Measurements from ENCODE around the gene ETV5.

The ETV5 gene

DNA sequence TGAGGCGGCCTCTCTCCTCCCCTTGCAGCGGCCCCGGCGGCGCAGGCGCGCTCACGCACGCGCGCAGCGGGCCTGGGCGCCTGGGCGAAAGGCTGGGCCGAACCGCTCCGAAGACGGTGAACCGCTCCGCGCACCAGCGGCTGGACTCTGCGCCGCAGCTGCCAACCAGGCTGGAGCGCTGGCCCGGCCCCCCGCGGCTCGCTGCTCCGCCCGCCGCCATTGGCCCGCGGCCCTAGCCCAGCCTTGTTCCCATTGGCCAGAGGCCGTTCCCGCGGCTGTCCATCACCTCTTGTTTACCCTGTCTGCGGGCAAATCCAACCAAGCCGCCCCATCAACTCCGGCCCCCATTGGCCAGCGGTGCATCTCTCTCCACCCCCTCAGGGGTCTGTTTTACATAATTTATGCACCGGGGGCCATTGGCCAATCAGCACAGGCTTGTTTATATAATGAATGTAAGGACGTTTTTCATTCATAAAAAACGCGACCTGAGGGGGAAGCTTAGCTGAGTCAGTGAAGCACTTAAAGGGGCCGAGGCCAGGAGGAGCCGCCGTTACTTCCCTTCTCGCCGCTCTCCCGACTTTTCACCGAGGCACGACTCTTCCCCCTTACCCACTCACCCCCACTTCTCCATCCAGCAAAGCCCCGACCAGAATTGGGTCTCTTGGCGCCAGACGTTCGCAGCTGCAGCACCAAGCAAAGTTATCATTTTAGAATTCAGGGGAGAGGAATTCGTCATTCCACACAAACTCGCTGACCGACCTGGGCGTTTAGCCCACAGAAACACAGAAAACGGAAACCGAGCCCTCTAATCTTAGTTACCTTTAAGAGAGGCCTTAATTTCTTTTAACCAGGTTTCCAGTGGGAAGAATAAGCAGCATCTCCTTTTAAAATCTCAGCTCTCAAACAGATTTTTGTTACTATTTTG, at the start of gene ETV5:
Gene ETV5, minus strand, starts transcription at position 149 of the 925 bp plus-strand sequence. CDS start 3,221 bp downstream, outside the sequence.
- DNase-seq (ENCODE audit: low read depth, low spot score): peak; percentile 100

DNA sequence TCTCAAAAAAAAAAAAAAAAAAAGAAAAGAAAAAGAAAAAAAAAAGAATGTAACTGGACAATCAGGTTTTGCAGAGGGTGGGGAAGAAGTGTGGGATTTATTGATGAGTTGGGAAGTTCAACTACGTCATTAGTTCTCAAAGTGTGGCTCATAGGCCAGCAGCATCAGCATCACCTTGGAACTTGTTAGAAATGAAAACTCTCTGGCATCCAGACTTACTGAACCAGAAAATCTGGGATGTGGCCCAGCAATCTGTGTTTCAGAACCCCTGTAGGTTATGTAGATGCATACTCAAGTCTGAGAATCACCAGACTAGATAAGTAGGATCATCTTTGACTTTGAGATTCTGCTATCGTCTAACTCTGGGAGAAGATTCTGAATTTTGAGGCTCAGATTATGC, 45.8 kb upstream of the ETV5 start:
- no peak for DNase-seq (ENCODE audit: low read depth, low spot score)

DNA sequence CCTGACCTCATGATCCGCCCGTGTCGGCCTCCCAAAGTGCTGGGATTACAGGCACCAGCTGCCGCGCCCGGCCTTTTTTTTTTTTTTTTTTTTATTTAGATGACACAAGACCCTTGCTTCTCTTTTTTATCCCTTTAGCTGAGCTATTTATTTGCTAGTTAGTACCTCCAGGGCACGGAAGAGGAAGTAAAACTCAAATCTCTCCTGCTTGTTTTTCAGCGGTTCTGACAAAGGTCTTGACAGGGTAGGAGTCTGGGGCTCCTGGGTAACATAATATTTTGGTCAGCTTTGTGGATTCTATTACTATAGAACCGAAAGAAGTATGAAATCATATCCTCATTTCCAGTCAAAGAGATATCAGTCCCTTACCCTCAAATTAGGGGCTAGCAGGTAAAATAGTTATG, 44.0 kb upstream of the ETV5 start:
- DNase-seq (ENCODE audit: low read depth, low spot score): no peak

DNA sequence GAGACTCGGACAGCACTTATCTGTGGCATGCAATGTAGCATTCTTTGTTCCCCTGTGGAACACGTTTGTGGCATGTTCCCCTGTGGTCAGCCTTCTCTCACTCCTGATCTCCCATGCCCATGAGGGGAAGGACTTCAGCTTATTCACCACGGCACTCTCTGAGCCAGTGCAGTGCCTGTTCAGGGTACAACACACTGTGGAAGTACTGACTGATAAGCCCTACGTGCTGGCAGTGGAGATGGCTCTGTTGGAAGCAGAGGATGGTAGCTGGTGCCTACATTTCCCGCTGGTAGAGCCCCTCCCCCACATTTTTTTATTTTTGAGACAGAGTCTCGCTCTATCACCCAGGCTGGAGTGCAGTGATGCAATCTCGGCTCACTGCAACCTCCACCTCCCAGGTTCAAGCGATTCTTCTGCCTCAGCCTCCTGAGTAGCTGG, 43.5 kb upstream of the ETV5 start:
- DNase-seq (ENCODE audit: low read depth, low spot score): peak; percentile 32

DNA sequence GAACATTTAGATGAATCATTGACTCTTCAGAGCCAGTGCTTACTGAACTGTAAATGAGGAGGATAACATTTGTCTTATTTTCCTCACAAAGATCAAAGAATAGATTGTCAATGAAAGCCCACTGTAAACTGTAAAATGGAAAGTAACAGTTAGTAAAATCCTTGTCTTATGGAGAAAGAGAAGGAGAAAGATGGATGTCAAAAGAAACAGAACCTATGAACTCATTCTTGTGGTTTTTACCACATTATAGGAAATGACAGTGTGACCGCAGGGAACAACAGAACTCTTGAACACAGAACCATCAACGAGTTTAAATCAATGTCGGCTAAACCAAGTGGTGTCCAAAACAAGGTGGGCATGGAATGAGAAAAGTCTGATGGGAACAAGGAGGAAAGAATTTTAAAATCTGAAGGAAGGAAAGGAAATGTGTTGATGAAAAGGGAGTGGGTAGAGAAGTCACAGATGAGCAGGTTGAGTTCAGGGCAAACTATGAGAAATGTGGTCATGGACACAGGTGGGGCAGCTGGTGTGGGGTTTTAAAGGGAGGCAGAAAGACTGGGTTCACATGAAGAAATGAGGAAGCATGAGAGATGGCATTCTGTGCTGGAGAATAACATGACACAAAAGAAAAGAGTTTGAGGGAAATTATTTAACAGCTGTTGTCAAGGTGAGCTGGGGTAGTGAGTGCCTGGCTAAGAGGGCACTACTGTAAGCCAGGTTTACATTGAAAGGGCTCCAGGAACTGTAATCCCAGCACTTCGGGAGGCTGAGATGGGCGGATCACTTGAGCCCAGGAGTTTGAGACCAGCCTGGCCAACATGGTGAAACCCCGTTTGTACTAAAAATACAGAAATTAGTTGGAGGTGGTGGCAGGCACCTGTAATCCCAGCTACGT, 42.4 kb upstream of the ETV5 start:
- no peak for DNase-seq (ENCODE audit: low read depth, low spot score)

DNA sequence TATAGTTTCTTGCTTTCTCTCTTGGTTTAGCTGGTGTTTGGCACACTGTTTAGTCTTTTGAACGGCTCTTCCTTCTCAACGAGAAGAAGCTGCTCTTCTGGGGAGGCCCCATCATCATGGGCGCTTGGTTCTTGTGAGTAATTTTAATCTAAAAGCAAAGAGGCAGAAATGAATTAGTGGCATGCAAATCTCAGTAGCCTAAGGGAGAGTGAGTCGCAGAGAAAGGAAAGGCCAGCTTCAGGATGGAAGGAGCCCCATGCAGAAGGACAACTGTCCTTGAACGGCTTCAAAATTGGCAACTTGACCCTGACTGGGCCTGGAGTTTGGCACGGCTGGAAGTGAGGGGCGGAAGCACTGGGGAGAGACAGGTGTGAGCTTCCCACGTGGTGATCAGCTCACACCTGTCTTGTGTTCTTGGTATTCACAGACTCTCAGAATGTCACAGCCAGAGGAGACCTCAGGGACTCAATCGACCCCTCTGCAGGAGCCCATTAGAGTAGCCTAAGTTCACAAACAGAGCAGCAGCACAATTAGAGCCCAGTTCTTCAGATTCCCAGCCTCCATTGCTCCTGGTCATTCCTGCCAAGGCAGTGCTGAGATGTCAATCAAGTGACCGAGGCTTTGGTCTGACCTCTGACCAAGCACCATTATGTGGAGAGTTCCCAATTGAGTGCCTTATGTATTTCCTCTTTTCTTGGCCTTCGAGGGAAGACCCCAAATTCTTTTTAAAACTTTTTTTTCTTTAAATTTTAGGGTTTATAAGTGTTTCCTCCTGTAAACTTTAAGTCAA, 41.3 kb upstream of the ETV5 start:
- DNase-seq (ENCODE audit: low read depth, low spot score): no peak

DNA sequence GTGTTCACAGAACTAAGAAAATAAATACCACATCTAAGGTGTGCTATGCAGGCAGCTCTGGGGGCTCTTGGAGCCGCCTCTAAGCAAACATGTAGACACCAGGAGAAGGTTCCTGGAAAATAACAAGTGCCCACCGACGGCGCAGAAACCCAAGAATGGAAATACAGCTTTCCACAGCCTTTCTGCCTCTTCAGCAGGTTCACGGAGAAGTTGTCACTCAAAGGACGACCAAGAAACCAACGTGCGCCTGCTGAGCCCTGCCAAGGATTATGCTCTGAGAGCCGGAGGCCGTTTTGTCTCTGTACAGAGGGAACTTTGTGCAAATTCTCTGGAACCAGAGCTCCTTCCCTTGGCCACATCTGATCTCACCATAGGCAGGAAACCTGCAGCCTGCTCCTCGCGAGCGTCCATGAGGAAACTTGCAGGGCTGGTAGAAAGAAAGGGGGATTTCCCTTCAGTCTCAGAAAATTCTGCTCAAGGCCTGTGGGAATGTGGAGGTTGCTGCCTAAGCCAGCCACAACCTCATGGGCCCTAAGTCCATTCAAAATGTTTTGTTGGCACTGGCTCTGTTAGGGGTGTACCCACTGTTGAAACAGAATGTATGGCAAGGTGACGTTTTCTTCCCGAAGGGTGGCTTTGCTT, 40.6 kb upstream of the ETV5 start:
- DNase-seq (ENCODE audit: low read depth, low spot score): no peak

DNA sequence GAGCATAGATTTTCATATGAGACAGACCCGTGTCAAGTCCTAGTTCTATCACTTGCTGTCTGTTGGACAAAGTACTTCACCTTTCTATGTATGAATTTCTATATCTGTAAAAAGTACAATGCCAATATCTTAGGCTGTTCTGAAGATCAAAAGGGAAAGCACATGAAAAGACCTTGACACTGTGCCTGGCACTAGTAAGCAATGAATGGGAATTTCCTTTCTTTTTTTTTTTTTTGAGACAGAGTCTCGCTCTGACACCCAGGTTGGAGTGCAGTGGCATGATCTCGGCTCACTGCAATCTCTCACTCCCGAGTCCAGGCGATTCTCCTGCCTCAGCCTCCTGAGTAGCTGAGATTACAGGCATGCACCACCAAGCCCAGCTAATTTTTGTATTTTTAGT, 35.4 kb upstream of the ETV5 start:
- no peak for DNase-seq (ENCODE audit: low read depth, low spot score)

DNA sequence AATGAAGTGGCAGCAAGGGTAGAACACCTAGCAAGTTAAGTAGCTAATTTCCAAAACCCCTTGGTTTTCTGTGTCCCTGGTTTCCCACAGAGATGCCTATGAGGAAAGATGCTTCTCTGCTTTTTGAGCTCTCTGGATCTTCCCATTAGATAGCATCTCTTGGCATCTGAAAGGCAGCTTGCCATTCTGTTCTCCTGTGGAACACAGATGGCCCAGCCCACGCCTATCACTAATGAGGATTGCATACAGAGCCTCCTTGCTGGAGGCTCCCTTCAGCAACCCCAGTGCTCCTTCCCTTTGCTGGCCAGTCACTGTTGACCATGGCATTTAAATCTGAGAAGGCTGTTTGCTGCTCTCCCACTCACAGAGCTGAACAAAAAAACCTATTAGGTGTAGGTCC, 34.4 kb upstream of the ETV5 start:
- DNase-seq (ENCODE audit: low read depth, low spot score): no peak

DNA sequence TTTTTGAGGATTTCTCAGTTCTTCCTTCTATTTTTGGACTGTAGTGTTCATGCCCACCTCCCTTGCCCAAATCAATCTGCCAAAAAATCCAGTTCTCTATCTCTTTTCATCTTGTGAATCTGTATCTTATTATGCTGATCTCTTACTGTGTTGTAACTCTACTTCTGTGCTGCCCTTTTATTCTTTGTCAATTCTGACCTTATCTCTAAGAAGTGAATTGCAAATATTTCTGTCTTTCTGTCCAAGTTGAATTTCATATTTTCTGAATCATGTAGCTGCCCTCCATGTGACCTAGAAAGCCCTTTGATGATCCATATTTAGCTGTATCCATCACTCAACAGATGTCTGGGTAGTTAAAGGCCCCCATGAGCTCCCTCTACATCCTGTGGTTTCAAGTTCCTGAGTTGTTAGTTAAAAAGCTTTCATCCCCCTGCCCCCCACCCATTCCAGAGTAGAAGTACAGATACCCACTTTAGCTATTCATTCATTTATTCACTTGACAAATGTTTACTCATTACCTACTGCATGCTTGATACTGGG, 33.6 kb upstream of the ETV5 start:
- no peak for DNase-seq (ENCODE audit: low read depth, low spot score)

DNA sequence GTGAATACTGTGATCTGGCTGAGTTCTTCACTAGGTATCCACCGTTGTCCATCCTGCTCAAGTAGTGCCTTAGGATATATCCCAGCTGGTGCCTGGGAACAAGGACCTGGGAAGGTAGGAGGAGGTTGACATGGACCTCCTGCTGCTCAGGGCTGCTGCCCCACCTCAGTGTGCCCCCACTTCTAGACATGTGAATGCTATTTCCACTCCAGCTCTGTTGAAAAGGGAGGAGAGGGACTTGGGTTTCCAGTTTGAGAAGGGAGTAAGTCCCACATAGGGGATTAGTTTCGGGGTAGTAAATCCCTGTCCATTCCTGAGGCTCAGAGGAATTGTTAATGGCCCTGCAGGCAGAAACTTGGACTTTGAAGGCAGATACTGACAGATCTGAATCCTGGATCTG, 32.9 kb upstream of the ETV5 start:
- DNase-seq (ENCODE audit: low read depth, low spot score): no peak

DNA sequence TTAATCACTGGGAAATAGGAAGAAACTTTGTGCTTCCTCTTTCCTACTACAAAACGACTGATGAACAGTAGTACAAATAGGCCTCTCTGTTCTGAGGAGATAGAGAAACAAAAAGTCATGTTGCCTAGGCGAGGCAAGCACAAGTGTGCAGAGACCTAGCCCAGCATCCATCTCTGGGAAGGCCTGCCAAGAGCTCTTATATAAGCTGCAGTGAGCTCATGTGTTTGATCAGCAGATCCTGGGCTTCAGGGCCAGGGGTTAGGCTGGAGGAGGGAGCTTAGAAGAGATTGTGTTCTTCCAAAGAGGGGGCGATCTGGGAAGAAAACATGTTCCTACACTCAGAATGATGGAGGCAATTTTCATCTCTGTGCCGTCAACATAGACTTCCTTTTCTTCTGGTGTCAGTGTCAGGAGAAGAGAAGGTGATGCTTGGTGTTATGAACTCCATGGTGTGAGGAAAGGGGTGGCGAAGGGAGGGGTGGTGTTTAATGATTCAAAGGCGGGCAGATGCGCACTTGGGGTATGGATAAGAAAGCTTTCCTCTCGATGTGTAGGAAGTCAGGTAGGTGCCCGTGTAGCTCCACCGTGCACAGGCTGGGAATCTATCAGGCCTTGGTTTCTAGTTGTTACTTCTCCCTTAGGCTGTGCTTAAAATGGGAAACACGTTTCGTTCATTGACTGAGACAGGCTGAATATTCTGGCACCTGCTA, 29.5 kb upstream of the ETV5 start:
- DNase-seq (ENCODE audit: low read depth, low spot score): no peak

DNA sequence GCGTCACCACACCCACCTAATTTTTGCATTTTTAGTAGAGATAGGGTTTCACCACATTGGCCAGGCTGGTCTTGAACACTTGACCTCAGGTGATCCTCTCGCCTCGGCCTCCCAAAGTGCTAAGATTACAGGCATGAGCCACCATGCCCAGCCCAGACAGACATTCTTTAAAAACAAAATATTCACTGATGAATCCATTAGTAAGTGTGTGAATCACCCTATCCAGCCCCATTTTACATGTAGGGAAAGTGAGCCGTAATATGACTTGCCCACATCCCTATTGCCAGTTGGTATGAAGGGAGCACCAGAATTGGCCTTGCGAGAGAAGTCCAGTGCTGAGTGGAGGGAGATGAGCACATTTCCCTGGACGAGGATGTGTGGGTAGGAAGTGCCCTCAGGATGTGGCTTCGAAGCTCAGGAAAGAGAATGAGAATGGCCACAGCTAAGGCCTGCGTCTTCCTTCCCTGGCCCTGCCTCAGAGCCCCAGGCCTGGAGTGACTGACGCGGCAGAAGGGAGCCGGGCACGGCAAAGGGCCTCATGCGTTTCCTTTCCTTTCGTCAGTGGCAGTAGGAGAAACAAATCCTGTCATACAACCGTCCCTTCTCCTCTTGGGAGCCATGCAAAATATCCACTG, 28.3 kb upstream of the ETV5 start:
- DNase-seq (ENCODE audit: low read depth, low spot score): no peak

DNA sequence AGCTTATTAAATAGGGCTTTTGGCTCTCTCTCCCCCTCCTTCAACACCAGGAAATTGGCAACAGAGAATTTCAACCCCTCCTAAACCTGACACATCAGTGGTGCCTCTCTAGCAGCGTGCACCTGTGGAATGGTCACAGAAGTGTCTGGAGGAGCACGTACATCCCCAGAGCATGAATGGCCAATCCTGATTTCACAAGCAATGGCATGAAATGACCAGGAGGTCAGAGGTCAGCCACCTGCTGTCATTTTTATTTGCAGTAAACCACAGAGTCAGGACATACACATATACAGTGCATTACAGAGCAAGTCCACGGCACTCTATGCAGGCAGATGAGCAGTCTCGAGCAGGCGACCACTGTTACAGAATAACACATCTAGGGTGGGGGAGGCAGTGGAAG, 25.1 kb upstream of the ETV5 start:
- no peak for DNase-seq (ENCODE audit: low read depth, low spot score)

DNA sequence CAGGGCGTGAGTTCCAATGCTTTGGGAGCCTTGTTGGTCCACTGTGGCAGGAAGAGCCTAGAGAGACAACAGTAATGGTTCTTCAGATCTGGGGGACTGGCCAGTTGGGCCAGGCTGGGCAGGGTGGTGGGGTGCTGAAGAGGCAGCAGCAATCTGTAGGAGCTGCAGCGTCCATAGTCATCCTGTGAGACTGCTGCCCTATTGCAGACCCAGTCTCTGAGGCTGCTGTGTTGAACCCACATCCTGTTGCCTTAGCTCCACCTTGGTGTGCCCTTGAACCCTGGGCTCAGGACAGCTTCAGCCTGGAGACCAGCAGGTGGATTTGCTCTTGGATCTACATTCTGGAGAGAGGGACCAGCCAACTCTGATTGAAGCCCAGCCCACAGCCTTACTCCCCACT, 23.6 kb upstream of the ETV5 start:
- DNase-seq (ENCODE audit: low read depth, low spot score): no peak

DNA sequence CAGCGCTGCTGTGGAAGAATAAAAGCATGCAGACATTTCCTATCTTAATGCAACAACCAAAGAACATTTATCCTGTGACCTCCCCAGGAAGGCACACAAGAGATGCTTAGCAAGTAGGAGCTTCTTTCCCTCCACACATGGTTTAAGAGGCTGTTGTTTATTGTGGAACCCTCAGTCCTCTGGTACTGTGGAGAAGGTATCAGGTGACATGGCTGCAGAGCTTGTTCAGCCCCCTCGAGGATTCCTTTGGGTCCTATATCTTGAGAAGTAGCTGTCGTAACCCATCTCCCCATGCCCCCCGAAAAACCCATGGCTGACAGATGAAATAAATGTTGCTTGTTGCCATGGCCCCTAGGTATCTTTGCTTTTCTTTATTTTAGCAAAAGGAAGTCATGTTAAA, 20.3 kb upstream of the ETV5 start:
- no peak for DNase-seq (ENCODE audit: low read depth, low spot score)

DNA sequence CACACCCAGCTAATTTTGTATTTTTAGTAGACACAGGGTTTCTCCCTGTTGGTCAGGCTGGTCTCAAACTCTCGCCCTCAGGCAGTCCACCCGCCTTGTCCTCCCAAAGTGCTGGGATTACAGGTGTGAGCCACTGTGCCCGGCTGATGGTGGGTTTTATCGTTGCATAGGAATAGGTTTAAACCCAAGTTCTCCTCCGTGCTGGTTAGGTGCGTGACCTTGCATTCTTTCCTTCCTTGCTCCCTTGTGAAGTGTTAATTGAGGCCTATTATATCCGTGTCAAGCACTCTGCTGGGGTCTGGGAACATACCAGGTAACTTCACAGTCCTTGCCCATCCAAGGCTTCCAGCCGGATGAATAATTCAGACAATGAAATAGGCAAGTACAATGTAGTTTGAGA, 19.3 kb upstream of the ETV5 start:
- DNase-seq (ENCODE audit: low read depth, low spot score): no peak

DNA sequence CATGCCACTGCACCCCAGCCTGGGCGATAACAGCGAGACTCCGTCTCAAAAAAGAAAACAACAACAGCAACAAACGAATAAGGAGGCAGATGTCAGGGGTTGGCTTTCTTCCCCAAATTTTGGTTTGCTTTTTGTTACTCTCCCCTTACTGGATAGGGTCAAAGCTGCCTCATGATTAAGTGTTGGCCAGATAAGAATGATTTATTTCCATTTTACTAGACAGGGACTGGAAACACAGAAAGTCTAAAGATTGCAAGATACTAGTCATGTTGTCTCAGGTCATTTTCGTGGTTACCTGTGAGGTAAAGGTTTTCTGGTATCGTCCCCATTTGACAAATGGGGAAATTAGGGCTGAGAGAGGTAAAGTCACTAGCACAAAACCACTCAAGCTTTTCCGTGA, 18.6 kb upstream of the ETV5 start:
- no peak for DNase-seq (ENCODE audit: low read depth, low spot score)

DNA sequence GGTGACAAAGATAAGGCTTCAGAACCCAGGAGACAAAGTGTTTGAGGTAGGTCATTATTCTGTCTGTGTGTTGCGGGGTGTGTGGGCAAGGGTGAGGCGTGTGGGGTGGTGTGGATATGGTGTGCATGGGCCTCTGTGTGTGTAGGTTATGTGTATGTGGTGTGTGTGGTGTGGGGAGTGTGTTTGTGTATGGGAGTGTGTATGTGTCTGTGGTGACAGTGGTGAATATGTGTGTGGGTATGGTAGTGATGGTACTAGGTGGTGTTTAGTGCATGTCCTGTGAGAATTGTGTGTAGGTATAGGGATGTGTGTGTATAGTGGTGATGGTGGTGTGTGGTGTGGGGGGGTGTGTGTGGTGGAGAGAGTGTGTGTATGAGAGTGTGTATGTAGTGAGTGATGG, 16.2 kb upstream of the ETV5 start:
- no peak for DNase-seq (ENCODE audit: low read depth, low spot score)

DNA sequence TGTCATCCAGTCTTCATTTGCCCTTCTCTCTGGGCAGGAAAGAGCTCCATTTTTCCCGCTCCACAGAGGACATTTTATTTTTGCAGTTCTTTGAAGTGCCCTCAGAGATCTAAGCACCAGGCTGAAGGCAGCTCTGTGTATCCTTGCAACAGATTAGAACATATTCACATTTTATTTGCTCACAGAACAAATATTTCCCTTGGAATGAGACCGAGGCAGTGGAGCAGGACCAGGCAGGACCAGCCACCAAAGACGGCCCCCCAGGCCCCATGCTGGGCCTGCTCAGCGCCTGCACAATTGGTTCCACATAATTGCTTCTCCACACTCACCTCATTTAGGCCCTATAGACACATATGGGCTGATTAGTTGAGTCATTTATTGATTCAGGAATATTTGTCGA, 15.7 kb upstream of the ETV5 start:
- DNase-seq (ENCODE audit: low read depth, low spot score): peak; percentile 37

Data from astrocyte of the hippocampus (primary cell).